ENCODE measurements around the gene GRID1.

DNA sequence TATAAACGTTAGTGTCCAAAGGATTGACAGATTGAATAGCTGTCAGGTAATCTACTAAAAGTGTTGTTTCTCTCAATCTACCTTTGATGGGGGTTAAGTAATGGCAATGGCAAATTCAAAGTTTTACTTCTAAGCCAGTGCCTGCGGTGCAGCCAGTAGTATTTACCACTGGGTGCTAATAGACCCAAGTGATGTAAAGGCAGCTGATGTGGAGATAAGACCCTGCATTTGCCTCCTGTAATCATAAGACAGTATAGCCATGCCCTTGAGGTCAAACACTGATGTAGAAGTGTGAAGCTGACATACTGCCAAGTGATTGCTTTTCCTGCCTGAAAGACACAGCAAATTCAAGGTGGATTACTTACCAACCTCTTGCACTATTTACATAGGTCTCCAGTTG, 572.0 kb downstream of the GRID1 start:
- no peak for TF ChIP-seq POLR2AphosphoS5 (IDR thresholded peaks at IDR 0.05)
- TF ChIP-seq POLR2A (IDR thresholded peaks at IDR 0.05), result no peak
